ENCODE measurements around the gene SORBS2.

Gene SORBS2

DNA sequence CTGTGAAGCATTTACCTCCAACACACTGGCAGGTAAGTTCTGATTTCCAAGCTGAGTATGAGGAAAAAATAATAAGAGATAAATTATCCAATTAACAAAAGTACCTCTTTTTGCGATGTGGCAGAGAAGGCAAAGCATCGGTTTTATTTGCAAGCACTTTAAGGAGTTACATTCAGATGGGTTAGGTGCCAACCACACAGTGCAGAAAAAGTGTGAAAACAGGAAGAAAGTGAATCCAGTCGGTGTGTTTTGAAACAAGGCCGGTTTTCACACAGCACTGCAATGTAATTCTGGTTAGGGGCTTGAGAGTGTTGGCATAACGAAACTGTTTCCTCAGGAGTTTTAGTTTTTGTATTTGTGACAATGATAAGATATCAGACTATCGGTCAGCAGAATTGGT, 145.8 kb downstream of the SORBS2 start:
- DNase-seq: no peak

DNA sequence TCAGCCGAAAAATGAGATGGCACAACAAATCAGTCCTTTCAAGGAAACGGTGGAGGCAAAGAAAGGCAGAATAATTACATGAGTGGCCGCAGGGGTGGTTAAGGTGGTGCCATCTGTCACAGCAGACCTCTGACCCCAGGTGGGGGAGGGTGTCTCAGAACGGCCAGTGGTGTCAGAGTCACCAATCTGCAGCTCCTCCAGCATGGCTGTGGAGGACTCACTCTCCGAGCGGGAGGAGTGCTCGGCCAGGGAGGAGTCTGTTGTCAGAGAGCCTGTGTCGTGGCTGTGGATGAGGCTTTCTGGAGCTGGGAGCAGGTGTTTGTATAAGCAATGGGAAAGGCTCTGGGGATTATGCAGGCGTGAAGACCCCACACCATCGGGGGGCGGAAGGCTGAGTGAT, 146.3 kb downstream of the SORBS2 start:
- no peak for DNase-seq

GRCh38 chr4:185664481-185664880, 147.5 kb downstream of the SORBS2 start:
- DNase-seq: no peak

DNA sequence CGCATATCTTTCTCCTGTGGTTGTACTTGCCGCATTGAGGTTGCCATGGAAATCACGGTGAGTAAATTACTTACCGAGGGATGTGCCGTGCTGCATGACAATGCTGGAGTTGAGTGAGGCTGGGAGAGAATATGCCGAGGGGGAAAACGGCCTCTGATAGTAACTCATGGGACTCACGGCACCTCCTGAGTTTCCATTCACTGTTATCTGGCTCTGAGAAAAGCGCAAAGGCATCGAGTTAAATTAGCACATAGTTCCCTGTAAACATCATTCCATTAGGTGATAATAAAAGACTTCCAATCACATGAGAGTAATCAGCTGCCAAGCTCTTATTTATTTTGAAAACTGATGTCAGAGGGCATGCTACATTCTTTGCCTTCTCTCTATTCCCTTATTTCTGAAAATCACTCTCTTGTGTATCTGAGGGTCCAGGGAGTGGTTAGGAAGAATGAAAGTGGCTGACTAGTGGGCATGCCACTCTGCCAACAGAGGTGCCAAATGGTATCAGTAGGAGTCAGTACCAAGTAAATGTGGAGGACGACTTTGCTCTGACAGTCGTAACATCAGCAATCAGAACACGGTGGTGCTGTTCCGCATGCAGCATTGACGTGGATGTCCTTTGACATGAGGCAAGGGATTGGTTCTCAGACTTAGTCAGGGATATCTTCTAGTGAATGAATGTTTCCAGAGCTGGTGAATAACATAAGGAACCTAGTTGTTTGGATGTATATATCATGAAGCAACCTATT, 149.8 kb downstream of the SORBS2 start:
- no peak for DNase-seq

- DNase-seq: no peak
Observed at GRCh38 chr4:185660340-185660739, 151.7 kb downstream of the SORBS2 start.

DNA sequence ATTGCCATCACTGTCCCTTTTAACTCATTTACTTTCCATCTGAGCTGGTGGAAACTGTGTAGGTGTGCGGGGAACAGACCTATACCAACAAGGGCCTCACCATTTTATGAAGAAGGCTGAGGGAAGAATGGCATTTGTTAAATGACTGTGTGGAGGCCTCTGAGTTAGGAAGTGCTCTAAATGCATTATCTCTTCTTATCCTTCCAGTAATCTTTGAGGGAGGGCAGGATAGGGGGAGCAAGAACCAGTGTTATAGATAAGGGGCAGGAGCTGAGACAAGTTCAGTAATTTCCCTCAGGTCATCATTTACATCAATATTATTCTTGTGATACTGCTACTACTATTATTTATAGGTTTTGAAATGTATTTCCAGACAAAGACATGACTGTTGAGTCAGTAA, 154.3 kb downstream of the SORBS2 start:
- no peak for DNase-seq

DNA sequence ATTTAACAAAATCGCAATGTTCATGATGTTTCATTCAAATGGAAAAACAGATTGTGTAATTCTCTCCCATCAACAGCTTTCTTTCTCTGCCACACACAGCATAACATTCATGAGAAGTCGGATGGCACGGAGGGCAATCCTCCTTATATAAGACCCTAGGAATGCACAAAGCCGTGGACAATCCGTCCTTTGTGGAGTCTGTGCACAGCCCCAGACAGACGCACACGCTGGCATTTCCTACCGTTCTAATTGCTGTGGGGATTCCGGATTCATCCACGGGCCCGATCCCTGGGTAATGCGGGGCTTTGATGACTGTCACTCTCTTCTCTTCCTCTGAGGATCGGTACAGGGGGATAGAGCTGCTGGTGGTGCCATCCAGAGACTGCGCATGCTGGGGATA, 154.8 kb downstream of the SORBS2 start:
- DNase-seq: no peak

DNA sequence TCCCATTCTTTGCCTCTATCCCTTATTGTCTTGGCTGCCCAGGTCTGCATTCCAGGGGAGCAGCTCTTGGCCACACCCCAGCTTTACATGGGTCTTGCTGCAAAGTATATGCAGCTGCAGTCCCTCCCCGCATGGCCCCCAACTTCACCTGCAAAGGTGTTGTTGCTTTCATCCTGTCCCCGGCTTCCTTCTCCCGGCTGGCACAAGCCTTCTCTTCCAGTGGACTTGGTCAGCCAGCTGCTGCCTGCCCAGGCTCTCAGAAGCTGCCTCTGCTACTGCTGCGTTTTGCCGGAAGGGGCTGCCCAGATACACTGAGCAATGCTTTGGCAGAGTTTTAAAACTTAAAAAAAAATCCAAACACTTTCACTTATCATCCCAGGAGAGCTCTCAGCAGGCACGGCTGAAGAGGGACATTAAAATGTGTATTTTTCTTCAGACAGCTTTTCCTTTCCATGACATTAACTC, 155.5 kb downstream of the SORBS2 start:
- no peak for DNase-seq

- DNase-seq: no peak
Observed at GRCh38 chr4:185654965-185655554, 156.9 kb downstream of the SORBS2 start.

GRCh38 chr4:185654311-185654710, 157.7 kb downstream of the SORBS2 start:
- DNase-seq: no peak

DNA sequence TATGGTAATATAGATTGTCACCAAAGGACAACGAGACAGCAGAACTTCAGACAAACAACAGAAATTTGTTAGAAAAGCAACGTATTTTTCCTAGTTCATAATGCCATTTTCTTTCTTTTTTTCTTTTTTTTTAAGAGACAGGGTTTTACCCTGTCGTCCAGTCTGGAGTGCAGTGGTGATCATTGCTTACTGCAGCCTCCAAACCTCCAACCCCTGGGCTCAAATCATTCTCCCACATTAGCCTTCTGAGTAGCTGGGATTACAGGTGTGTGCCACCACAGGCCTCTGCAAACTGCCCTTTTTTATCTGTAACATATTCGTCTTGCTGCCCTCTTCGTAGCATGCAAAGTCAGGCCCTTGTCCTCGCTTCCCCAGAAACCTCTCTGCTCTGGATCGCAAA, 160.1 kb downstream of the SORBS2 start:
- DNase-seq: no peak

GRCh38 chr4:185651137-185651677, 160.8 kb downstream of the SORBS2 start:
- DNase-seq: no peak

- DNase-seq: no peak
Observed at GRCh38 chr4:185648631-185649030, 163.4 kb downstream of the SORBS2 start.

- no peak for DNase-seq
Observed at GRCh38 chr4:185645403-185645802, 166.6 kb downstream of the SORBS2 start.

- no peak for DNase-seq
Observed at GRCh38 chr4:185644408-185644807, 167.6 kb downstream of the SORBS2 start.

DNA sequence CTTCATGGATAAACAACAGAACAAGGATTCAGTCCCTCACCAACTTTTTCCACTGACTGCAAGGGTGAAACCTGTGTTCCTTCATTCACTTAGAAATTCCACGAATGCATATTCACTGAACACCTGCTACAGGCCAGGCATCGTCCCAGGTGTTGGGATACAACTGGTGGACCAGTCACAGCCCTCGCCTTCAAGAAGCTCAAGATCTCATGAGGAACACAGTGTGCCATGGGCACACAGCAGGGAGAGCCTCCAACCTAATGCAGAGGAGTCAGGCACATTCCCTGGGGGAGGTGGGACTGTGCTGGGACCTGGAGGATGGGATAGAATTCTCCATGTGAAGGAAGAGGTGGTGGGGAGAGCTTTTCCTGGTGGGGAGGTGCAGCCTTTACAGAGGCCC, 169.1 kb downstream of the SORBS2 start:
- DNase-seq: no peak

DNA sequence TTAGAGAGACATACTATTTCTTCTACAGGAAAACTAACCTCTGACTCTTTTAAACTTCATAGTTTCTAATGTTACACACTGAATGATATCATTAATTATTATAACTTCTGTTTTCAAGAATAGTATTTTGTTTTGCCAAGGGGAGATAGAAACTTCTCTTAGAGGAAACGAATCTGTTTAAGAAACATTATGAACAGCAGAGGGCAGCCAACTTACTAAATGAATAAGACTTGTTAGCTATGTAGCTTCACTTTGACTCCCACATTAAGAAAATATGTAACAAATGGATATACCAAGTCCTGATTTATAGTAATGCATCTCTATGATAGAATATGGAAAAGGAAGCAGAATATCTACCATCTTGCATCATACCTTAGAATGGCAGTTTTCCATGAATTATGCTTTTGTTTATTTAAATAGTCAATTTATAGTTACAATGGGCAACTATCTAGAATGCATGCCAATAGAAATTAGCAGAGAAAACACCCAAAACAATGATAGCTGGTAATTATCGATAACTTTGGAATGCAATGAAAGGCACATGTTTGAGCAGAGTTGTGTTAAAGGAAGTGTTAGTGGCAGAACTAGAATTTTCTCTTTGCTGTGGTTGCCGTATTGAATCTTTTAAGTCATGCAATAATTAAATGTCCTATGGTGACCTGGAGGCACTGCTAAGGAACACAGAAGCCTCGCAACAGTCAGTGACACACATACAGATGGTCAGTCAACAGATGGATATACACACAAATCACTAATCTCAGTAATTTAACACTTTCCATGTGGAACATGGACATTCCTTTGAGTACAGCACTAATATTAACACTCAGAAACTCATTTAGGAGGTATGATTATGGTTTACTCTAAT, 171.0 kb downstream of the SORBS2 start:
- DNase-seq: no peak

DNA sequence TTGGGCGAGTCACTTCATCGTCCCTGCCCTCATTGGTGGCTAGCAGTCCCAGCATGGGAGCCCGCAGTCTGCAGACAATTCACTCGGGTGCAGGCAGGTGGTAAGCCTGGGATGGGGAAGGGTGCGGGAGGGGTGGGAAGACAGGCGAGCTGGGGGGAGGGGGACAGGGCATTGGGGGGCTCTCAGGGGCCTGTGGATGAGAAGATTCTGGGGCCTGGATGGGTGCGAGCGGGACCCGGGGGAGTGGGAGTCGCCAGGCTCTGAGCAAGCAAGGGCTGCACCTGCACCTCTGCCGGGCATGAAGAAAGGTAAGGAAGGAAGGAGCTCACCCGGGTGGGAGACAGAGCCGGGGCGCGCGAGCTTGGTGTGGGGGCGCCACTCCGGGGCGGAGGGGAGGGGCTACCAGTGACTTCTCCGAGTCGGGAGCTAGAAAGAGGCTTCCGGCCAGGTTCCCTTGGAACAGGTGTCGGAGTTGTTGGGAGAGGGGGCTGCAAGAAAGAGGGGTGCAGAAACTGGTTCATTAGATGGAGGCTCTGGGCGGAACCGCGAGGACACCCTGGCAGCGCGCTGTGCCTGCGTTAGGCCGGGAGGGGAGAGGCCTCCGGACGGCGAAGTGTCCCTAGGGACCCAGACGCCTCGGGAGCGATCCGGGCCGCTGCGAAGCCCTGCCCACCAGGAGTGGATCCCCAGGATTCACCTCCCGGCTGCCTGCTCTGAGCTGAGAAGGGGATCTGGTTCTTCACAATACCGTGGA, 173.3 kb downstream of the SORBS2 start:
- no peak for DNase-seq

DNA sequence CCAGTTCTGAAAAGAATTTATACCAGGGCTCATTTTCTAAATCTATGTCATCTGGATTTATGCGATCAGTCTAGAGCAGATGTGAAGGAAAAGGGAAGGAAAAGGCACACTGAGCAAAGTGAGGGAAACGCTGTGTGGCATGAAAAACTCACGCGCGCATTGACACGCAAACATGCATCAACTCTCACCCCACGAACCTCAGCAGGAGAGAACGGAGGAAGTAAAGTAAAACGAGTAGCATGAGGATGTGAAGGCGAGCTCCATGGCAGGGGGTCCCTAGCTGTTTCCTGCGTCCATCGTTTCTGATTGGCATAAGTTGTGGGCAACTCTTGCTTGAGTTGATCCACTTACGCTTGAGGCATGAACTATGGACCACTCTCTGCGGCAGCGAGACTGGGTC, 173.9 kb downstream of the SORBS2 start:
- no peak for DNase-seq

DNA sequence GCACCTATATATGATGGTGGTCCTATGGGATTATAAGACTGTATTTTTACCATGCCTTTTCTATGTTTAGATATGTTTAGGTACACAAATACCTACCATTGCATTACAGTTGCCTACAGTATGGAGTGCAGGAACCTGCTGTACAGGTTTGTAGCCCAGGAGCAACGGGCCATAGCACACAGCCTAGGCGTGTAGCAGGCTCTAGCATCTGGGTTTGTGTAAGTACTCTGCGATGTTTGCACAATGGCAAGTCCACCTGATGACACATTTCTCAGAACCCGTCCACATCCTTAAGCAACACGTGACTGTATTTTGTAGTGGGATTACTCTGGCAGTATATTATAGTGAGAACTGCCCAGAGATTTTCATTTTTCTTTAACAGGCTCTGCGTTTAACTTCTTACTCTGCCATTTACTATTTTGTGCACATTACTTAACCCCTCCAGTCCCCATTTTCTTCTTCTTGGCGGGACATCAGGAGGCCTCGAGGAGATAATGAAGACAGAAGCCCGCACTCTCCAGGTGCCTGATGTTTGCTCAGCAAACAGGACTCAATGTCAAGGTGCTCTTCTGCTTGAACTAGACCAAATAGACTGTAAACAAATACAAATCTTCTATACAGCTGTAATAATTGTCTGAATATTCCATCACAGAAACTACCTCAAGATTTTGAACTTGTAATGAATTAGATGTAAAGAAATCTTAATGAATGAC, 174.7 kb downstream of the SORBS2 start:
- no peak for DNase-seq

GRCh38 chr4:185634066-185634652, 177.8 kb downstream of the SORBS2 start:
- DNase-seq: no peak

DNA sequence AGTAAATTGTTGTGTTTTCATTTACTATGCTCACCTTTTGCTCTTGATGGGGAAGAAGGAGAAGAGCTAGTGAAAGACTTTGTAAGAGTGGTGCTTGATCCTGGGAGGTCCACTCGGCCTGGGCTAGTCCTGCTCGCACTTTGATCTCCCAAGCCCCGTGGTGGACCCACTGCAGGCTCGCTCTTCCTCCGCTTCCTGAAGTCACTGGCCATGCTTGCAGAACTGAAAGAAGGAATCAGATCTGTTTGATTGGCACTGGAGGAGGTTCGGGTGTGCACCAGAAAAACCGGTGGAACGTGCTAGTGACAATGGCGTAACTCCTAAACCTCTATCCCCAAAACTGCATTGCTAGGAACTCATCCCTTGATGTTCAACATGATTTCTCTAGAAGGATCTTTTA, 185.2 kb downstream of the SORBS2 start:
- no peak for DNase-seq
